ENCODE data around the gene TDRD9.

TDRD9 gene

DNA sequence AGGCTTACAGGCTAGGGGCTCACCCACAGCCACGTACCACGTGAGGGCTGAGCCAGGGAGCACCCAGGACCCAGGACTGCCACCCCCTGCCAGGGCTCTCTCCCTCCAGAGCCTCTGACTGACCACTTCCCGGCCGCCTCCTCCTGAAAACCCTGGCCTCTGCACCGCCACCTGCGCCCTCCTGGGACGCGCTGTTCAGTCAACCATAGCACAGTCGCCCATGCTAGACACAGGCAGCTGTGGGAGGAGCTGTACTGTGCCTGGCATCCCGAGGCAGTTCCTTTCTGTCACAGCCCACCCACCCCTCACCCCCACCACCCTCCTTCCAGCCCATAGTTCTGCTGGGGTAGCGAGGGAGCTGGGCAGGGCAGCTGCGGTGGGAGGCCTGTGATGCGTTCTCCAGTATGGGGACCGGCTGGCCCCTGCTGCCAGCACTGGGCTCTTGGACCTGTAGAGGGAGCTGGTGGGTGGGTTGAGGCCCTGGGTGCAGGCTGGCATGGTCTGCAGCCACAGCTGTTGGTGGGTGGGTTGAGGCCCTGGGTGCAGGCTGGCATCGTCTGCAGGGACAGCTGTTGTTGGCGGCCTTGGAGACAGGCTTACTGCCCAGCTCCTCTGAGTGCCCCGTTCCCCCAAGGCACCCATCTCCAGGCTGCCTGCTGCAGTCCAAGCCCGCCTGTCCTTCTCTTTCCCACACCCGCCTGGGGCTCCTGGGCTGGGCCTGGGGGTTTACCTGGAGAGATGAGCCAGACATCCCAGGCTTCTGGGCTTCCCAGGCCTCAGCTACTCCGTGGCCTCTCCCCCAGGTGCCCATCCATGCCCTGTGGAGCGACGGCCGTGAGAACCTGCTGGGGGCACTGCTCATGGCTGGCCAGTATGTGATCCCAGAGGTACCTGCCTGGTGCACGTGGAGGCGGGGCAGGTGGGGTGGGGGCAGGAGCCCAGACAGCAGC lies 168.8 kb downstream of the TDRD9 start:
- TF ChIP-seq, protein P1, sequence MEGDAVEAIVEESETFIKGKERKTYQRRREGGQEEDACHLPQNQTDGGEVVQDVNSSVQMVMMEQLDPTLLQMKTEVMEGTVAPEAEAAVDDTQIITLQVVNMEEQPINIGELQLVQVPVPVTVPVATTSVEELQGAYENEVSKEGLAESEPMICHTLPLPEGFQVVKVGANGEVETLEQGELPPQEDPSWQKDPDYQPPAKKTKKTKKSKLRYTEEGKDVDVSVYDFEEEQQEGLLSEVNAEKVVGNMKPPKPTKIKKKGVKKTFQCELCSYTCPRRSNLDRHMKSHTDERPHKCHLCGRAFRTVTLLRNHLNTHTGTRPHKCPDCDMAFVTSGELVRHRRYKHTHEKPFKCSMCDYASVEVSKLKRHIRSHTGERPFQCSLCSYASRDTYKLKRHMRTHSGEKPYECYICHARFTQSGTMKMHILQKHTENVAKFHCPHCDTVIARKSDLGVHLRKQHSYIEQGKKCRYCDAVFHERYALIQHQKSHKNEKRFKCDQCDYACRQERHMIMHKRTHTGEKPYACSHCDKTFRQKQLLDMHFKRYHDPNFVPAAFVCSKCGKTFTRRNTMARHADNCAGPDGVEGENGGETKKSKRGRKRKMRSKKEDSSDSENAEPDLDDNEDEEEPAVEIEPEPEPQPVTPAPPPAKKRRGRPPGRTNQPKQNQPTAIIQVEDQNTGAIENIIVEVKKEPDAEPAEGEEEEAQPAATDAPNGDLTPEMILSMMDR (IDR thresholded peaks at IDR 0.05; ENCODE audit: extremely low read depth, insufficient read depth, missing control alignments), result peak; percentile 13
- DNase-seq (ENCODE audit: low spot score), result no peak
- in situ Hi-C loops (cut with MboI; ENCODE audit: low pct_unique_long_range_greater_than_20kb, low sequenced_read_pairs, unreplicated experiment), result no loop called here

DNA sequence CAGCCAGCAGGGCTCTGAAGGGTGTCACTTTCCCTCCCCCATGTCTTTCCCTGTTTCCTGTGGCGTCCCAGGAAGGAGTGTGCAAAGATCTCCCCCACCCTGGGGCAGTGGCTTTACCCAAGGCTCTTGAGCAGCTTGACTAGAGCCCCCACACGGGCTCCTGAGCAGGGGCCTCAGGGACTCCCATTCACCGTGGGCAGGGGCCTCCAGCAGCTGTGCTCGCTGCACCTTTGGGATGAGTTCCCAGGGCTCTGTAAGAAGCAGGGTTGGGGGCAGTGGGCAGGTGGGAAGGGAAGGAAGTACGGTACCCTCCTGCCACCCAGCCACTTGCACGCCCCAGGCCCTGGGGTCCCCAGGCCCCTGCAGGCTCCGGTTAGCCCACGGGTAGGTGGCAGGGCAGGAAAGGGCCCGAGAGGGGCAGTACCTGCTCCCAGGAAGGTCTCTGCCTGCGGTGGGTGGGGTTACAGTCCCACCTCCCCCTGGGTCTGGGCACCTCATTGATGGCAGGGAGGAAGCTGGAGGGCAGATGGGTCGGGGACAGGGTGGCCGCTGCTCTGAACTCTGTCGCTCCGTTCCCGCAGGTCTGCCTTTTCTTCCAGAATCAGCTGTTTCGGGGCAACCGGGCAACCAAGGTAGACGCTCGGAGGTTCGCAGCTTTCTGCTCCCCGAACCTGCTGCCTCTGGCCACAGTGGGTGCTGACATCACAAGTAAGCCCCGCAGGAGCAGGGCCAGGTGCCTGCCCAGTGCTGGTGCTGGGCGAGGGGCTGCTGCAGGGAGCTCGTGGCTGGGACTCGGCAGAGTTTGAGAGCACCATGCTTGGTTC lies 170.2 kb downstream of the TDRD9 start:
- in situ Hi-C loops (cut with MboI; ENCODE audit: low pct_unique_long_range_greater_than_20kb, low sequenced_read_pairs, unreplicated experiment), result no loop called here
- TF ChIP-seq, protein P1 (IDR thresholded peaks at IDR 0.05; ENCODE audit: extremely low read depth, insufficient read depth, missing control alignments), result no peak
- no peak for DNase-seq (ENCODE audit: low spot score)

DNA sequence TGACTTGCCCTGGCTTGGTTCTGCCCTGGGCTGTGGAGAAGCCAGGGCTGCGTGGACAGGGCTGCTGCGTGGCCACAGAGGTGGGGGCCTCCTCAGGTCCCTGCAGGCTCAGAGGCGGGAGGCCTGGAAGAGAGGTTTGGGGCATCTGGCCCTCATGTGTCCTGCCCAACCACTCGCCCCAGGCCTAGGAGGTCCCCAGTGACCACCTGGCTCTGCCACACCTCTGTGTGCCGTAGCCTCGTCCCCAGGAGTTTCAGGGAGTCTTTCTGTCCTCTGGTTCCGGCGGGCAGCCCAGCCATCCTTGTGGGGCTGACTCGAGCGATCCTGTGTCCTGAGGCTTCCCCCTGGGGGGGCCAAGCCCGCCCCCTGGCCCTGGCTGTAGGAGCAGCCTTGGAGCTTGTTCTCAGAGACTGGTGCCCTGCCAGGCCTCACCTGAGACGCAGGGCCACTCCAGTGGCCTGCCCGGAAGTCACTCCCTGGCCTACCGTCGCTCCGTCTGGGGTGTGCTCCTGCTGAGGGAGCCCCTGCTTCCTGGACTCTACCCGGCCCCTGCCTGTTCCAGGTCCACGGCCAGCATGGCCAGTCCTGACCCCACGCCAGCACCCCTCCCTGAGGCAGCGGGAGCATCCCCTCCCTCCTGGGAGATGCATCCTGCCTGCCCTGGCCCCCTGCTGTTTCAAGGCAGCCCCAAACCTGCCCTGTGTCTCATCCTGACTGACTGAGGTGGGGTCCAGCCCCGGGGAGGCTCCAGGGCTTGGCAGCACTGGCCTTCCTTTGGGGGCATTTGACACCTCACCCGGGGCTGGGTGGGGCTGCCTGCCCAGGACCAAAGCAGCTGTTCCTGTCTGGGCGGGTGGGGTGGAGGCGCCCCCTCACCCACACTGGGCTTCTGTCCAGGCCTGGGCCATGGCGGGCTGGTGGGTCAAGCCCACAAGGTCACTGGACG lies 171.1 kb downstream of the TDRD9 start:
- TF ChIP-seq, protein P1 (IDR thresholded peaks at IDR 0.05; ENCODE audit: extremely low read depth, insufficient read depth, missing control alignments), result no peak
- in situ Hi-C loops (cut with MboI; ENCODE audit: low pct_unique_long_range_greater_than_20kb, low sequenced_read_pairs, unreplicated experiment), result no loop called here
- no peak for DNase-seq (ENCODE audit: low spot score)

DNA sequence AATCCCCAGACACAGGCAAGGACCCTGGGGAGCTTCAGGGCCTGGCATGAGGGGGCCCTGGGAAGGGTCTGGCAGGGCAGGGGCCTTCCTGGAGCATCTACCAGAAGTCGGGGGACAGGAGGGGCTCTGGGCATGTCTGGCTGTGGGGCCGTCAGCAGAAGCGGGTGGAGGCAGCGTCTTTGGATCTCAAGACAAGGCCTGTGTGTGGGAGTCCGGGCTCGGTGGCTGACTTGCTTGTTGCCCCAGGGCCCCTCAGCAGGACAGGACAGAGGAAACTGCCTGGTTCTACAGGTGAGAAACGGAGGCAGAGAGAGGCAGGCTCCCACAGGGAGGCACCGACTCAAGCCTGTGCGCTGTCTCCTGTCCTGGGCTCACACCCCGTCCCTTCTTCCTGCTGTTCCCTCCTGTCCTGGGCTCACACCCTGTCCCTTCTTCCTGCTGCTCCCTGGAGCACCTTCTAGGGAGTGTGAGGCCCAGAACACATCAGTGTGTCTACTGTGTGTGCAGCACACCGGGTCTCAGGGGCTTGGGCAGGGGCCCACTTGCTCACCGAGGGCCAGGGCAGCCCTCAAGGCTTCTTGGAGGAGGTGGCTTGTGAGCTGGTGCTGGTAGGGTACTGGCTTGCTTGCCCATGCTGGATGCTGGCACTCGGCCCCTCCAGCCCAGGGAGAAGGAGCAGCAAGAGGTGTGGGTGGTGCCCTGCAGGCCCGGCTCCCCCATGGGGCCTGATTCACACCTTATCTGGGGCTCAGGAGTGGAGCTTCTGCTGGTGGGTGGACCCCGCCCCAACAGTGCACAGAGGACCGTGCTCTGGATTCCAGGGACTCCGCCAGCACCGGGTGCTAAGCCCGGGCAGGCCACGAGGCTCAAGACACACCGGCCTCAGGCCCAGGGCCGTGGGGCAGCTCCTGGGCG lies 172.2 kb downstream of the TDRD9 start:
- TF ChIP-seq, protein P1 (IDR thresholded peaks at IDR 0.05; ENCODE audit: extremely low read depth, insufficient read depth, missing control alignments), result no peak
- DNase-seq (ENCODE audit: low spot score), result no peak
- in situ Hi-C loops (cut with MboI; ENCODE audit: low pct_unique_long_range_greater_than_20kb, low sequenced_read_pairs, unreplicated experiment), result no loop called here

DNA sequence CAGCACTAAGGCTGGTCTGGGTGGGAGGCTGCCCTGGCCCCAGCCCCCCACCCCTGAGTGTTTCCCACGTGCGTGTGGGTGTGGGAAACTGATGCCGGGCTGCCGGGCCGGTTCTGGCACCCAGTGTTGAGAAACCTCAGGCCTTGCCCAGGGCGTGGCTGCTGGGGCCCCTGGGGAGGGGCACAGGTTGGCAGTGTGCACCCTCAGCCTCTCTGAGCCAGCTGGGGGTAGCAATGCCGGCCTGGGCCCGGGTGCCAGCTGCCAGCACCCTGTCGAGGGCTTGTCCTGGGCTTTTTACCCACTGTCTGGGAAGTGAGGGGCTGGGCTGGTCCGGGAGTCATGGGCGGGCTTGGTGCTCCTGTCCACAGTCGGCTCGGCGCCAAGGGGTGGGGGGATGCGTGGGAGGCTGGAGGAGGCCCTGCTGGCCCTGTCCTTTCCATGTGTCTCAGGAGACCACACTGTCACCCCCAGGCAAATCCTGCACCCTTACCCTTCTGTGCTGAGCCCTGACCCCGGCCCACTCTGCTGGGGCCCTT lies 172.9 kb downstream of the TDRD9 start:
- no peak for DNase-seq (ENCODE audit: low spot score)
- TF ChIP-seq, protein P1 (IDR thresholded peaks at IDR 0.05; ENCODE audit: extremely low read depth, insufficient read depth, missing control alignments), result no peak
- in situ Hi-C loops (cut with MboI; ENCODE audit: low pct_unique_long_range_greater_than_20kb, low sequenced_read_pairs, unreplicated experiment), result no loop called here
